Neural progenitor cell (in vitro differentiated cells): ENCODE measurements around the gene CA12. TPM values are rescaled to one million over a fixed set of nuclear protein-coding genes. Genes with fewer than 3 reads are reported as not detected.

Experiments
- DNase-seq: peaks from one replicate; pipeline ENCODE4 v3.0.0-alpha.2; 2016; ENCODE audit warnings: low spot score
- H2AFZ ChIP-seq: fragments of 200-600 bp; sonication (generic); replicated peaks from 2 replicates; pipeline ENCODE4 v1.6.1; 2016; ENCODE audit warnings: antibody characterized with exemption
- H3F3A ChIP-seq: fragments of 200-600 bp; sonication (generic); 2 replicates; pipeline ENCODE4 v1.6.1; 2016; ENCODE audit warnings: antibody characterized with exemption, low read depth
- H3K27ac ChIP-seq: fragments of 200-600 bp; sonication (generic); 2 replicates; pipeline ENCODE4 v1.5.1; 2016; ENCODE audit warnings: mild to moderate bottlenecking
- H3K27me3 ChIP-seq: fragments of 200-600 bp; sonication (generic); 2 replicates; pipeline ENCODE4 v1.6.1; 2016; ENCODE audit warnings: mild to moderate bottlenecking, moderate library complexity
- H3K36me3 ChIP-seq: fragments of 200-600 bp; sonication (generic); 2 replicates; pipeline ENCODE4 v1.5.1; 2016
- H3K4me1 ChIP-seq: fragments of 200-600 bp; sonication (generic); 2 replicates; pipeline ENCODE4 v1.6.1; 2016; ENCODE audit warnings: mixed run types
- H3K4me2 ChIP-seq: fragments of 200-600 bp; sonication (generic); 2 replicates; pipeline ENCODE4 v1.6.1; 2016
- H3K4me3 ChIP-seq: fragments of 200-600 bp; sonication (generic); 2 replicates; pipeline ENCODE4 v1.5.1; 2016
- H3K79me2 ChIP-seq: fragments of 200-600 bp; sonication (generic); 2 replicates; pipeline ENCODE4 v1.6.1; 2016; ENCODE audit warnings: low read depth
- H3K9ac ChIP-seq: fragments of 200-600 bp; sonication (generic); 2 replicates; pipeline ENCODE4 v1.6.1; 2016
- H3K9me3 ChIP-seq: fragments of 200-600 bp; sonication (generic); 2 replicates; pipeline ENCODE4 v1.5.1; 2016; ENCODE audit warnings: low read depth
- H4K20me1 ChIP-seq: fragments of 200-600 bp; sonication (generic); 2 replicates; pipeline ENCODE4 v1.6.1; 2016; ENCODE audit warnings: low read depth
- H3K27ac Mint-ChIP-seq: 3 replicates; pipeline ENCODE4 v1.8.0; 2021; ENCODE audit warnings: mixed read lengths
- H3K27me3 Mint-ChIP-seq: 2 replicates; pipeline ENCODE4 v1.8.0; 2022; ENCODE audit warnings: low read depth, mild to moderate bottlenecking, inconsistent platforms, moderate library complexity, mixed read lengths; ENCODE audit not compliant: insufficient read depth
- H3K36me3 Mint-ChIP-seq: 3 replicates; pipeline ENCODE4 v1.8.0; 2021; ENCODE audit warnings: mixed read lengths
- H3K4me1 Mint-ChIP-seq: 3 replicates; pipeline ENCODE4 v1.8.0; 2021; ENCODE audit warnings: mixed read lengths
- H3K4me3 Mint-ChIP-seq: 3 replicates; pipeline ENCODE4 v1.8.0; 2021; ENCODE audit warnings: mild to moderate bottlenecking, moderate library complexity, mixed read lengths
- H3K9me3 Mint-ChIP-seq: 3 replicates; pipeline ENCODE4 v1.8.0; 2020; ENCODE audit warnings: mixed read lengths
- EZH2 ChIP-seq: fragments of 200-600 bp; sonication (generic); IDR thresholded peaks from 2 replicates; pipeline ENCODE4 v1.6.1; 2017; ENCODE audit warnings: antibody characterized with exemption, mild to moderate bottlenecking, moderate library complexity
- EZH2phosphoT487 ChIP-seq: fragments of 200-600 bp; sonication (generic); IDR thresholded peaks from 2 replicates; pipeline ENCODE4 v1.6.1; 2017; ENCODE audit warnings: antibody characterized with exemption
- total RNA-seq: library from RNA; depleted of rRNA; stranded (reverse); fragments of >200 nt; gene quantifications from 2 replicates; pipeline ENCODE4 v1.2.3, GENCODE V29; 2015; ENCODE audit warnings: low replicate concordance
- TF ChIP-seq, protein P1 (sequence below): fragments of 200-600 bp; sonication (generic); IDR thresholded peaks from 2 replicates; pipeline ENCODE4 v1.5.1; 2017; ENCODE audit warnings: antibody characterized with exemption, mild to moderate bottlenecking

CA12 gene
- total RNA-seq, 1 donor from 2014 or later = 0.45 TPM

DNA sequence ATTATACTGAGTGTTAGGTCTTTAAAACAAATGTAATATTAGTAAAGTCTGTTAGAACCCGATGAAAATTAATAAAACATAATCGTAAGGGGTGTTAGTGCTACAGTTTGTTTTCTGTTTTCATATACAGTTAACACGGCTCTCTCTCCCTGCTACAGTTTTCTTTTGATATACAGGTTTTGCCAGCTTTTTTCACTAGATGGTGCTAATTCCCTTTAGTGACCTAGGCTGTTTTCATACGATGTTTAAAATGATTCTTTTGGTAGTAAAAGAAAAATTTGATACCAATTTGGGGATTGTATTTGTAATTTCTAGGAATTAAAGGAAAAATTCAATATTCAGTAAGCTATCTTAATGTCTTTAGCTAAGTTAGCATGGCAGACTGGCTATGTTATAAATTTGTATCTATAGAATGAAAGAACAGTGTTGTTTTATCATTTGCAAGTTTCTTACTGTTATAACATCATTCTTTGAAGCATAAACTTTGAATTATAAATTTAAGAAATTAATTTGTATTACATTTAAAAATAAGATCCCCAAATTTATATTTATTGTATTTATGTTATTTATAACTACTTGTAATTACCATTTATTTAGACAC, 92.8 kb downstream of the CA12 start:
- peaks cover 2% of the 10 kb centered on the region for H3K4me1 ChIP-seq
- no peak overlapping the region for H3K9ac ChIP-seq
- no peak overlapping the region for H3K4me2 ChIP-seq
- H3K27ac ChIP-seq = no peak overlapping the region
- no peaks in the 10 kb centered on the region for H3K79me2 ChIP-seq
- Mint-ChIP-seq H3K4me3 (no peak overlapping the region), H3K27me3 (peaks cover 3% of the 10 kb centered on the region), H3K36me3 (peaks cover under 1% of the 10 kb centered on the region), H3K27ac (no peak overlapping the region), H3K9me3 (no peaks in the 10 kb centered on the region), H3K4me1 (peaks cover 19% of the 10 kb centered on the region)
- no peaks in the 10 kb centered on the region for H3F3A ChIP-seq
- DNase-seq = peak; percentile 53
- H4K20me1 ChIP-seq = no peaks in the 10 kb centered on the region
- H2AFZ ChIP-seq = no peak overlapping the region
- no peak overlapping the region for H3K4me3 ChIP-seq
- TF ChIP-seq, protein P1, sequence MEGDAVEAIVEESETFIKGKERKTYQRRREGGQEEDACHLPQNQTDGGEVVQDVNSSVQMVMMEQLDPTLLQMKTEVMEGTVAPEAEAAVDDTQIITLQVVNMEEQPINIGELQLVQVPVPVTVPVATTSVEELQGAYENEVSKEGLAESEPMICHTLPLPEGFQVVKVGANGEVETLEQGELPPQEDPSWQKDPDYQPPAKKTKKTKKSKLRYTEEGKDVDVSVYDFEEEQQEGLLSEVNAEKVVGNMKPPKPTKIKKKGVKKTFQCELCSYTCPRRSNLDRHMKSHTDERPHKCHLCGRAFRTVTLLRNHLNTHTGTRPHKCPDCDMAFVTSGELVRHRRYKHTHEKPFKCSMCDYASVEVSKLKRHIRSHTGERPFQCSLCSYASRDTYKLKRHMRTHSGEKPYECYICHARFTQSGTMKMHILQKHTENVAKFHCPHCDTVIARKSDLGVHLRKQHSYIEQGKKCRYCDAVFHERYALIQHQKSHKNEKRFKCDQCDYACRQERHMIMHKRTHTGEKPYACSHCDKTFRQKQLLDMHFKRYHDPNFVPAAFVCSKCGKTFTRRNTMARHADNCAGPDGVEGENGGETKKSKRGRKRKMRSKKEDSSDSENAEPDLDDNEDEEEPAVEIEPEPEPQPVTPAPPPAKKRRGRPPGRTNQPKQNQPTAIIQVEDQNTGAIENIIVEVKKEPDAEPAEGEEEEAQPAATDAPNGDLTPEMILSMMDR = peak; percentile 82
- no peak for TF ChIP-seq EZH2phosphoT487
- TF ChIP-seq EZH2 = no peak
- no peaks in the 10 kb centered on the region for H3K36me3 ChIP-seq
- H3K27me3 ChIP-seq = no peaks in the 10 kb centered on the region
- no peaks in the 10 kb centered on the region for H3K9me3 ChIP-seq

DNA sequence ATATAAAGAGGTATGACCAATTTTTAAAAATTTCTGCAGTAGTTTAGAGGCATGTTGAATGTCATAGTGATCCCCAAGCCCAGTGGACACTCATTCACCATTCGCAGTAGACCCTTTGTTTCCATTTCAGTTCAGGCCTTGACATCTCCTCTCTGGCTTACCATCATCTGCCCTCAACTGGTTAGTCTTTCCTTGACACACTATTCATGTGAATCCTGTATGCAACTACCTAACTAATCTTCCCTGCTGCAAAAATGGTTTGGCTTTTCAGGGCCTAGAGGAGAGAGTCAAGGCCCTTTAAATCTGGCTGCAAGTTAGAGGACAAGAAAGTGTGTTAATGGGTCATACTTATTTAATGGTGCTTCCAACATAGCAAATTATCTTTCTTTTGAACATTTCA, 93.3 kb downstream of the CA12 start:
- no peak overlapping the region for H3K27ac Mint-ChIP-seq
- Histone ChIP-seq H3K27ac (no peak overlapping the region), H3K4me2 (no peak overlapping the region), H4K20me1 (no peaks in the 10 kb centered on the region), H3K27me3 (no peaks in the 10 kb centered on the region), H3F3A (no peaks in the 10 kb centered on the region), H2AFZ (no peak overlapping the region), H3K79me2 (no peaks in the 10 kb centered on the region), H3K9me3 (no peaks in the 10 kb centered on the region), H3K9ac (no peak overlapping the region), H3K4me3 (no peak overlapping the region), H3K4me1 (peaks cover 2% of the 10 kb centered on the region), H3K36me3 (no peaks in the 10 kb centered on the region)
- H3K4me1 Mint-ChIP-seq = peaks cover 19% of the 10 kb centered on the region
- no peaks in the 10 kb centered on the region for H3K9me3 Mint-ChIP-seq
- no peak overlapping the region for H3K4me3 Mint-ChIP-seq
- no peak for DNase-seq
- no peak for TF ChIP-seq EZH2phosphoT487
- TF ChIP-seq EZH2 = no peak
- peaks cover 3% of the 10 kb centered on the region for H3K36me3 Mint-ChIP-seq
- H3K27me3 Mint-ChIP-seq = peaks cover 3% of the 10 kb centered on the region

DNA sequence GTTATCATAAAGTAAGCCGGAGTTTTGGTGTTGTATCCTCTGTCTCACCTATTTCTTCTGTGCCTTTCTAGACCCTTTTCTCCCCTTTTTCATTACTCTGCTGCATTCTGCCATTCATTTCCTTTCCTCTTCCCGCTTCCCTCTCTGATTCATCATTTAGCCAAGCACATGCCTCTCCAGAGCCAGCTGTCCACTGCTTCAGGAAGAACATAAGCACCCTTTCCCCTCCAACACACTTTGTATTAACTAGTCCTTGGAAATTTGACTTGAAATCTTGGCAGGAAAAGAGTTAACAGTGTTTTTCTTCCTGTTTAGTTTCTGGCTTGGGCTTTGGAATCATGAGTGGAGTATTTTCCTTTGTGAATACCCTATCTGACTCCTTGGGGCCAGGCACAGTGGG, 94.5 kb downstream of the CA12 start:
- Histone ChIP-seq H3K4me2 (no peak overlapping the region), H3K79me2 (no peaks in the 10 kb centered on the region), H3K4me3 (no peak overlapping the region), H2AFZ (no peak overlapping the region), H3K4me1 (peaks cover 2% of the 10 kb centered on the region), H3K27ac (no peak overlapping the region), H3F3A (no peaks in the 10 kb centered on the region), H3K9ac (no peak overlapping the region), H3K9me3 (no peaks in the 10 kb centered on the region), H3K36me3 (no peaks in the 10 kb centered on the region), H4K20me1 (no peaks in the 10 kb centered on the region), H3K27me3 (no peaks in the 10 kb centered on the region)
- Mint-ChIP-seq H3K27ac (no peak overlapping the region), H3K4me1 (peaks cover 19% of the 10 kb centered on the region), H3K36me3 (peaks cover 3% of the 10 kb centered on the region), H3K4me3 (no peak overlapping the region), H3K27me3 (no peaks in the 10 kb centered on the region), H3K9me3 (no peaks in the 10 kb centered on the region)
- TF ChIP-seq EZH2 = no peak
- TF ChIP-seq, protein P1 = no peak
- TF ChIP-seq EZH2phosphoT487 = no peak
- no peak for DNase-seq

DNA sequence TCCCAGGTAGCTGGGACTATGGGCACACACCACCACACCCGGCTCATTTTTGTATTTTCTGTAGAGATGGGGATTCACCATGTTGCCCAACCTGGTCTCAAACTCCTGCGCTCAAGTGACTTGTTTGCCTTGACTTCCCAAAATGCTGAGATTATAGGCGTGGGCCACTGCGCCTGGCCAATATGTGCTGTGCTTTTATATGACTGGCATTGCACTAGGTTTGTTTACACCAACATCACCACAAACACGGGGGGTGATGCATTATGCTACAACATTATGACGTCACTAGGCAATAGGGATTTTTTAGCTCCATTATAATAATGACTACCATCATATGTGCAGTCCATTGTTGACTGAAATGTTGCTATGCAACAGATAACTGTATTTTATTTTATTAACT, 97.3 kb downstream of the CA12 start:
- Histone ChIP-seq H3K79me2 (no peaks in the 10 kb centered on the region), H3F3A (peaks cover 4% of the 10 kb centered on the region), H3K4me1 (peaks cover 2% of the 10 kb centered on the region), H3K4me3 (no peak overlapping the region), H2AFZ (no peak overlapping the region), H3K9me3 (no peaks in the 10 kb centered on the region), H3K4me2 (no peak overlapping the region), H3K27ac (no peak overlapping the region), H3K9ac (no peak overlapping the region), H3K27me3 (no peaks in the 10 kb centered on the region), H3K36me3 (no peaks in the 10 kb centered on the region), H4K20me1 (no peaks in the 10 kb centered on the region)
- TF ChIP-seq EZH2 = no peak
- Mint-ChIP-seq H3K4me1 (peaks cover 13% of the 10 kb centered on the region), H3K4me3 (no peak overlapping the region), H3K27me3 (no peaks in the 10 kb centered on the region), H3K9me3 (no peaks in the 10 kb centered on the region), H3K27ac (no peak overlapping the region), H3K36me3 (peaks cover 3% of the 10 kb centered on the region)
- DNase-seq = no peak
